Inflammatory macrophage treated with lipopolysaccharide for 1 hour (primary cell): ENCODE measurements around the gene DNTT.
"Not testable (repeated sequence)": the region's sequence is repeated elsewhere in the genome, so short reads cannot be mapped to it uniquely, and the experiment has no call there.

Source experiments
- DNase-seq, 2 donors: peaks; one replicate each; pipeline ENCODE4 v3.0.0-alpha.2; 2020 to 2022

The DNTT gene

DNA sequence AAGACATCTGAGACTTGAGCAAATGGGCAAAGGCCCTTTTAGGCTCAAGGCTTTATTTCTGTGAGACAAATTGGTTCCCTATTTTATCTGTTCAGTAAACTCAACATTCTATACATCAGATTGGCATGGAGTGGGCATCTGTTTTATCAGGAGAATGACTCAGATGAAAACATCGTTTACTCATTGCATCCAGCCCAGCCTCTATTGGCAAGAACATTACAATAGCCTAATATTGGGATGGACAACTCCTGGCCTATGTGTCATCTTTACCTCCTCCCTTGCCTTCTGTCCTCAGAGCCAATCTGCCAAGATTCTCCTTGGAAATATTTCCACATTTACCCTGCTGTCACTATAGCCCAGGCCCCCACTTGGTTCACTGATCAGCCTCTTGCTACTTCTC is 27.4 kb upstream of the DNTT start:
- DNase-seq: no peak

DNA sequence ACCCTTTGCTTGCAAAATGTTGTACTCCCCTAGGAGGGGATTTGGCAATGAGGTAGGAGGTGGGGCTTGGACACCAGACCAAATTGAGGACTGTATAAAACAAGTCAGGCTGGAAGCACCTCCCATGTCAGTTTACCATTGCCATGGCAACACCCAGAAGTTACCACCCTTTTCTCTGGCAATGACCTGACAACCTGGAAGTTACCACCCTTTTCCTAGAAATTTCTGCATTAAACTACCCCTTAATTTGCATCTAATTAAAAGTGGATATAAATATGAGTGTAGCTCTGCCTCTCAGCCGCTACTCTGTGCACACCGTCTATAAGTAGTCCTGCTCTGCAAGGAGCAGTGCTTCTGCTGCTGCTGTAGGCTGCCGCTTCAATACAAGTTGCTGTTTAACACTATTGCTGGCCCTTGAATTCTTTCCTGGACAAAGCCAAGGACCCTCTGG is 25.0 kb upstream of the DNTT start:
- DNase-seq: peak; percentile 55 to 59

DNA sequence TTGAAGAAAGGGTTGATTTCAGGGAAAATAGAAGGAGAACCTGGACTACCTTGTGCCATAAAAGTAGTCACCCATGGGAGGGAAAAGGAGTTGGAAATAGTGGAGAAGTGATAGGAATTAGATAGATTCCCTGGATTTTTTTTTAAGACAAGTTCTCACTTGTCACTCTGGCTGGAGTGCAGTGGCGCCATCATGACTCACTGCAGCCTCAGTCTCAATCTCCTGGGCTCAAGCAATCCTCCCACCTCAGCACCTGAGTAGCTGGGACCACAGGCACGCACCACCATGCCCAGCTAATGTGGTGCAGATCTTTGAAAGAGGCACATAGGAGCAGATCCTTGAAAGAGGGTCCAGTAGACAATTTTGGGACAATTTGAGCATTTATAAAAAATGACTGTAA is 23.4 kb upstream of the DNTT start:
- DNase-seq: no peak

DNA sequence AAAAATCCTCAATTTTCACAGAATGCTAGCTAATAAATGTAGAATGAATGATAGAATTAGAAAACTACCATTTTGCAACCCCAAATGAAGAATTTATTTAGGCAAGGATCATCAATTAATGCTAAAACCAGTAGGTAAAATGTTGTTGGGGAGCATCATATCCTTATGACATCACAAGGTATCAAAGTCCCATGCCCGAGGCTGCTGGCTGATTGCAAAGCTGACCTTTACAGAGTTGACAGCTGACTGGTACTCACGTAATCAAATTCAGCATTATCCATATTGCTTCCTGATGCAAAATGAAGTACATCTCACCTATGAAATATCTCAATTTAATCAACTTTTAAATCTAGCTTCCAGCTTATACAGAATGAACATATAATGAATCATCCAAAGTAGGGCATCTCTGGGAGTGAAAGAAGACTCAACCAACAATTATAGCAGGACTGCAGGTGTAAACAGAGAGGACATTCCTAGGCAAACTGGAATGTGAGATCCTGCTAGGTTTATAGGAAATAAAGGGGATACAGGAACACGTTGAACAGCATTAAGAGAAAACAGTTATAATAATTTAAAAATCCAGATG is 22.7 kb upstream of the DNTT start:
- no peak for DNase-seq

DNA sequence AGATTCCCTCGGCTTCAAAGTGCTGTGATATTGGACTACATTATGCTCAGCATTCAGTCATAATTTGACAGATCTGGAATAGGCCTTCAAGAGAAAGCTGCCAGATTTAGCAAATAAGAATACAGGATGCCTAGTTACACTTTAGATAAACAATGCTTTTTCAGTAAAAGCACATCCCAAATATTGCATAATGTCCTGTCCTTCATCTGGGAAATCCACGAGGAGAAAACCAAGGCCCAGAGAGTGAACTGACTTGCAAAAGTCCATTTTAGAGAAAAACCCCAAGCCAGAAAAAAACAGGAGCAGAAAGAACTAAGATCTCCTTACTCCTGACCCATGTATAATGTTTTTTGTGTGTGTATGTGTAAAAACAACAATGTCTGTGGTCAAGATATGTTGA is 20.9 kb upstream of the DNTT start:
- no peak for DNase-seq

DNA sequence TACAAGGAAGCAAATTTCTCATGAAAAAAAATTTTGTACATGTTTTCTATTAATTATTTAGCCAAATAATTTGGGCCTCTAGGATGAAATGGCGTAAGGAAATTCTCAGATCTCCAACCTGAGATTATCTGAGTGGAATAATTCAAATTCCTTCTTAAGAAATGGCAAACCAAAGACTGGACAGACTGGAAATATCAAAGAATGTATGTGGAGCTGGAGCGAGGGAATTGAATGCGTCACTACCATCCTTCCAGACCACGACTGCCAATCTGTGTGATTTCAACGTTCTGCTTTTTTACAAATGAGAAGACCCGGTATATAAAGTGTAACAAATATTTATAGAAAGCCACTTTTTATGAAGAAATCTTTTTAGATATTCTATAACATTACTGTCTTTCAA is 20.5 kb upstream of the DNTT start:
- no peak for DNase-seq

DNA sequence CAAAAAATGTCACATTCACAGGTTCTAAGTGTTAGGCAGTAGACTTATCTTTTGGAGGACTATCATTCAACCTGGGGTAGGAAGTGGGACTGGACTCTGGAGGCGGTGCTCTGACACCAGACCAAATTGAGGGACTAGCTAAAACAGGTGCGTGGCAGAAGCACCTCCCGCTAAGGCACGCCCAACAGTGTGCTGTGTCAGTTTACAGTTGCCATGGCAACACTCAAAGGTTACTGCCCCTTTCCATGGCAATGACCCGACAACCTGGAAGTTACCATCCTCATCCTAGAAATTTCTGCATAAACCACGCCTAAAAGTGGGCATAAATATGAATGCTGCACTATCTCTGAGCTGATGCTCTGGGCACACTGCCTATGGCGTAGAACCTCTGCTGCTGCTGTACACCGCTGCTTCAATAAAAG is 18.9 kb upstream of the DNTT start:
- no peak for DNase-seq

DNA sequence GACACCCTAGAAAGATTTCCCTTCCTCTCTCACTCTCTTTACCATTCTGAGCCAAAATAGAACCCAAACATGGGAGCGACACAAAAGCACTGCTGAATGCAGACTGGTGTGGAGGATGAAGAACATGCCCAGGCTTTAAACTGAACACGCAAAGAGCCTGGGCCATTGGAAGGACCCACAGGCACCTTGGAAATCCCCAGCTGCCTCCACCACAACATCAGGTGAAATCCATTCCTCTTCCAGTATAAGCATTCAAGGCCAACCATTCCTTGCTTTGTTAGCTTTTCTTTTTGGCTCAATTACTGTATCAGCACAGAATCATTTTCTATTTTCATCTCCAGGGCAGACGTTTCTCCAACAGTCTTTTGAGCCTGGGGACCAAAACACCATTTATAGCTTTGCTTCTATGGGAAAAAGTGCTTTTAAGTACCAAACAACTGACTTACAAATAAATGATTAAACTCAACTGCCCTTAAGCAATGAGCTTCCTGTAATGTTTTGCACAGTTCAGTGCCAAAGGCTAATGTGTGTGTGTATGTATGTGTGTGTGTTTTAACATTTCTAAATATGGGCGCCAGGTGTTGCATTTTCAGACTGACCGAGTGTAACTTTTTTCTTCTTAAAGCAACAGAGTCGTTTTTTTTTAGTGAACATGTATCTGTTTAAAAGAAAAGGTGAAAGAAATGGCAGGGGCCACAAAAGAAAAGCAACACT is 16.7 kb upstream of the DNTT start:
- no peak for DNase-seq

DNA sequence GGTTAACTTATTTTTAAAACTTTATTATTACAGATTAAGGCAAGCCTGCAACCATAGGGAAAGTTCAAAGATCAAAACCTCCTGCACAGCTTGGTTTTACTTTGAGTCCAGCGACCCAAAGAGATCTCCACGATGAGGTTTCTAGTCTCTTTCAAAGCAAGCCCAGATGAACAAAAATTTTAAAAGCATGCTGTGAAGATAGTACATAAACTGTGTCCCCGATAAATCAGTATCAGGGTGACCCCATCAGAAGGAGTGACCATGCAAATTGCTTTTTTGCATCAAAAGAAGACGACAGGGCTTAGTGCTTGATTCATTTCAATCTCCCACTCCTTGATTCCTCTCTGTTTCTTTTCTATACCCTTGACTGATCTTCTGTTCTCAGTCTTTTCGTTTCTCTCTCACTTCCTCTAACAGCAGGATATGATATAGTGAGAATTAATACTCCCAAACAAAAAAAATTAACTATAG is 16.0 kb upstream of the DNTT start:
- DNase-seq: no peak

DNA sequence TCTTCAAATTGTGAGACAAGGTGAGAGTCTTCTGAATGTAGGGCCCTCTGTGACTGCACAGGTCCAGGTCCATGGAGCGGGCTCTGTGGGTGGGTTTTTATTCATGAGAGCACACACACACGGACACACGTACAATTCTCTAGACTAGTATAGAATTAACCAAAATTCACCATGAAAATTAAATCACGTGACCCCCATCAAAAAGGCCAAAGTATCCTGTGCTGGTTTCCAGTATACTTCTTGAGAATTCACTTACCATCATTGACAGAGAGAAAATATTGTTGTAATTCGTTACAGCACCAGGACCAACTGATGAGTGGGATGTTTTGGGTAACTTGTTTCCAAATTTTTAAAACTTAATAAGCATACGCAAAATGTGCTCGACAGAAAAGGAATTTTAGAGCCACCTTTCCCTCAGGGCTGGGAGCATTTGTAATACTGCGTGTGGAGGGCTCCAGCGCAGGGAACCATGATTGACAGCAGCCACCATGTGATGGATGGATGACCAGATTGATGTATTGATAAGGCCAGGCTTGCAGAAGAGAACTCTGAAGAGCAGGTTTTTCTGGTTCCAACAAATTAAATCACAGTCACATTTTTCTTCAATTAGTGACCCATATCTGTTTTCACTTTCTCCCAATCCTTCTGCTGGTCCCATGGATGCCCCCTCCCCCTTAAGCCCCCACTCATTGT is 14.9 kb upstream of the DNTT start:
- DNase-seq: no peak

DNA sequence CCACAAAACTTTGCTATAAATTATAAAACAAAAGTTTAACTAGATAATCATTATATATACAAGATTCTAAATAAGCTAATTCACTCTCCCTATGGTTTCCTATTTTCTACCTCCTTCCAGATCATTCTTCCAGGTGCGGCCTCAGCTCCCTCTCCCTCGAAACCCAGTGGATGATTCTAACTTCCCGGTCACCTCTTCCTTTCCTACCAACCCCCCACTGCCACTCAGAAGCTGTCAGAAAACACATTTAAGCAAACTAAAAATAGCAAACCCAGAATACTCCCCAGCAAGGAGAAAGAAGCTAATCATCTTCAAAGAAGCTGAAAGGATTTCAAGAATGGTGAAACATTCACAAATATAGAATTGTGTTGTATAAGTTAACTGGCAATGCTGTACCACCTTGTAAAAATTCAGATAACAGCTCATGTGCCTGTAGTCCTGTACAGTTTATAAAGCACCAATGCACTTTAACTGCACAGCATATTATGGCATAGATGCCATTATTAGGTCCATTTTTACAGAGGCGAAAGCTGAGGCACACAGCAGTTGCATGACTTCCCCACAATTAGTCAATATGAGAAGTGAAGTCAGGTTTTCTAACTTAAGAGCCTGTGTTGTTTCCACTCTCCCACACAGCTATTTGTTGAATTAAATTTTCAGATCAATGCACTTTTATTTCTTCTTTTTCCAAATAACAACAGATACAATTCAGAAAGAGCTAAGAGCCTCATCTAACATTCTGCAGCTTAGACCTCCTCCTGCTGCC is 13.7 kb upstream of the DNTT start:
- DNase-seq: peak; percentile 41 to 44

DNA sequence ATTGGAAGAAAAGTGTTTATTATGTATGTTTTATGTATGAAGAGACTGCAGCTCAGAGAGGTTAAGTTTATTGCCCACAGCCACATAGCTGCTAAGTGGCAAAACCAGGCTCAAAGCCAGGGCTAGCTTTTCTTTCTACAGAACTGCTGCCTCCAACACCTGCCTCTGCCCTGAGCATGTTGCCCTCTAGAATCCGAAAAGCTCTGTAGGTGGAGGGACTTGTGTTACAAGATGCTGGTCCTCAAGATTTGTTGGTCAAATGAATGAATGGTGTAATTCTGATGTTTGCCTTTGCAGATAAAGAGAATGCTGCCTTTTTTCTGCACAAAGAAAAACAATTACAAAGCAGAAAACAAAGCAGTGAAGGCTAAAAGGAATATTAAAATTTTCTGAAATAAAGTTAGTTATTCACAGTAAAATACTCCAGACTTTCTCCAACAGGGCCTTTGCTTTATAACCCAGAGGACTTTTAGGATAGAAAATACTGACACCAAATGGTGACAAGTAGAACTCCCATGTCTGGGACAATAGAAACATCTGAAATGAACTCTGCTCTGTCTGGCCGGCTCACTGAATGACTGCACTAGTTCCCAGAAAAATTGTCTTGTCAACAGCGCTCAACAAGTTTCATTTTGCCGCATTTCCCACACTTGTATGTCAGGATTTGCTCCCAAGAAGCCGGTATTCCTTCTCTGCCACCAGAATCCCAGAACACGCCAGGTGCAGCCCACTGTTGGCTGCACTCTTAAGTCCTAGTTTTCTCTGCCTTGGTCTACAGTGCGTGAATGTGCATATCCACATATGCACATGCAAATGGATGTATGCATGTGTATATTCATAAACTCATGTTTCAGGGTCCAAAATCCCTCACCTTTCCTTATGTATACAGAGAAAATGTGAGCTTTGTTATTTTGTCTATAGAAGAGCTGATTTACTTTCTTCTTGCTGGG is 11.0 kb upstream of the DNTT start:
- DNase-seq: peak; percentile 57 to 69

DNA sequence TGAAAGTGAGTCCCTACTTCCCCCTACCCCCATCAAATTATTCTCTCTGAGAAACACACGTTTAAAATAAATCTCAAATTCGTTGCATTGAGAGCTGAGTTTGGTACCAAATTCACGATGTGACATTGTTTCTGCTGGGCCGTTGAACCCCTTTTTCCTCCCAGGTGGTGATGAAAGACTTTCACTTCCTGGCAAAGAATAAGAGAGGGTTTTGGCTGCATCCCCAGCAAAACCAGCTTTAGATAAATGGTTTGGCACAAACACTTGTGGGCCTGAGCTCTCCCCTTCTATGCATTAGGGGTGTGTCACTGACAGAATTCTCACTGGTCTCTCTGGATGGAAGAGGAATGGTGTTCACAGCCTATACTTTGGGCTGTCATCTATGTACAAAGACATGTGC is 8.8 kb upstream of the DNTT start:
- DNase-seq: no peak

DNA sequence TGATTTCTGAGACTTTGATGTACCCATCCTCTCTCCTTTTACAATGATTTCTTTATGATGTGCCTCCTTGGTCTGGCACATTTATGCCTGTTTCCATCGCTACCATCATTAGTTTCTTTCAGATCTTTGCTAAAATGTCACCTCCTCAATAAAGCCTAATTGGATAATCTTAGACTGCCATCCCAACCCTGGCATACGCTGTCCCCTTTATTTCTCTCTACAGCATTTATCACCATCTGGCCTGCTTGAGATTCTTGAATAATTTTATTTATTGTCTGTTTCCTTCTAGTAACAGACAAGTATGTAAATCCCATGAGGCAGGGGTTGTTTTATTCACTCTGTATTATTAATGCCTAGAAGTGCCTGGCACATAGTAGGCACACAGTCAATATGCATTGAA is 6.7 kb upstream of the DNTT start:
- no peak for DNase-seq

DNA sequence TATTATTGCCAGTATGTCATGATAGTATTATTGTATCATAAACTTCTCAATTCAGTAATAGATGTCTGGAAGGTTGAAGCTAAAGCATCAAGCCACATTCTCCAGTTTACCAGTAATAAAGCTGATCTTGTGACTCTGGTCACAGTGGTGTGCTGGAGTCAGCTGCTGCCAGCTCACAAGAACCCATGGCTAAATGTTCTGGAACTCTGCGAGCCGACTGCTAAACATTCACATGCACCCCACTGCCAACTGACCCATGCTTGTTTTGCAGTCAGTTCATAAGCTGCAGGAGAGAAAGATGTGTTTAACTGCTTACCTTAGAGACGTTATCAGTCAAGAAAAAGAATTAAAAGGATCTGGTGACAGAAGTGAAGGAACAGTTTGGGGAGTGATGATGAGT is 5.9 kb upstream of the DNTT start:
- DNase-seq: no peak

DNA sequence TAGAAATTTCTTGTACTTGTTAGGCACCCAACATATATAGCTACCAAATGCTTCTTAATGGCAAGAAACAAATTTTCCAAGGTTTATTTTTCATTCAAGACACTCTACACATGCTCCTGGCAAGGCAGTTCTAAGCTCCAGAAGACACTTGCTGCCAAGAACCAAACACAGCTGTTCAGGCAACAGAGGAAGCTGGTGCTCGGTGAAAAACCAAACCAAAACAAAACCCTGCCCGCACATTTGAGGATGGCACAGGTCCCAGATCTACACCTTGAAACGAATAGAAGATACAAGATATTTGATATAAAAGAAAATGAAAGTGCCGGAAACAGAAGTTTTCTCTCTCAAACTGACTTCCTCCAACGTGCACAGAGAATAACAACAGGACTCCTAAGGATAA is 4.9 kb upstream of the DNTT start:
- no peak for DNase-seq

DNA sequence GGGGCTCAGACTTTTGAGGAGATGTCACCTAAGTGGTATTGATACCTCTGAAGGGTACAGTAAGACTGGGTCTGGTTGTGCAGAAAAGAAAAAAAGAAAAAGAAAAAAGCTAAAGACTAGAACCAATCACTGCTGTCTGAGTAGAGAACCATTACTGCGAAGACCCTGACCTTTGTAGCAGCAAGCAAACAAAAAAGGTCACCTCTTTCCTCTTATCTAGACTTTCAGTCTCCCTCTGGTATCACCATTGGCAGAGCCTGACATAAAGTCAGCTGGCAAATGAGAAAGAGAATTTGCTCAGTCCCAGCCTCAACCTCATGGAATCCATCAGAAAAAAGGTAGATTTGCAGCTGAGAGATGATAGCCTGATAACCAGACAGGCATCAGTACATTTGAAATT is 2.6 kb upstream of the DNTT start:
- DNase-seq: no peak

DNA sequence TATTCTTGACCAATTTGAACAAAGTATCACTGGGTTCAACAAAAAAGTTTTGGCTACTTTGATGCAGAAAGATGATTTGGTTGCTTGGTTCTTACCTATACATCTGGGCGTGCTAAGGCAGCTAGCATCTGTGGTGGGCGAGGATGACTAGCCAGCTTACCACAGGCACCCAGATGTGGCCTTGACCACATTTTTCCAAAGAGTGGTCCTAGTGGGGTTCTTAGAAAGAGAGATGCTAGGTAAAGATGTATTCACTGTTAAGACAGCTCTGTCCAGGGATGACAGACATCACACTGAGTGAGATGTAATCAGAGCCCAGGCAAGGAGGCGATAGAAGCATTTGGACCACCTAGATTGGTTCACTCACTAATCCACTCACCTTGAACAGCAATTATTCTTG is 785 bp downstream of the DNTT start:
- DNase-seq: no peak

DNA sequence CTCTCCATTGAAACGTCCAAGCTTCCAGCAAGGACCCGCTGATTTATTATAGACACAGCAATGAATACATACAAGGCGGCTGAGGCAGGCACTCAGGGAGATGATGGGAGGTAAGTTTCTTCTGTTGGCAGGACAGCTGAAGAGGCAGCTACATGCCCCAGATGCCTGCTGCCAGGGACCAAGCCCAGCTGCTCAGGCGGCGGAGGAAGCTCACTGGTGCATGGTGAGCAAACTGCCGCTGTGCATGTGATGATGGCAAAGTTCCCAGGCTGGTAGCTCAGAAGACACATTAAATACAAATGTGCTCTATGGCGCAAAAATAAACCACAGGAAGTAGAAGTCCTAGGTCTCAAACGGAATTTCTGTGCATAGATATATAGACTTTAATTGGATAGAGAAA is 2.3 kb downstream of the DNTT start:
- peak; percentile 22 to 33 for DNase-seq

DNA sequence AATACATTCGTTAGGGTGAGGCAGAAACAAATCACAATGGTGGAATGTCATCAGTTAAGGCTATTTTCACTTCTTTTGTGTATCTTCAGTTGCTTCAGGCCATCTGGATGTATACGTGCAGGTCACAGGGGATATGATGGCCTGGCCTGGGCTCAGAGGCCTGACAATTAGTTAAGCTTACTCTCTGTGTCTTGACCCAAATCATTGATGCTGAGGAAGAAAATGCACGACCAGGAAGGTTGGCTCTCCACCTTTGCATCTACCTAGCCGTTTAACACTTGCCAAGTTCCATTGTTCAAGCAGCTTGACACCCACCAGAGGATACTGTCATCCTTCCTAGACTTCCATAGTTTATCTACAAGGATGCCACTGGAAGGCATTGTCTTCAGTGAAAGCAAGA is 4.6 kb downstream of the DNTT start:
- DNase-seq: not testable (repeated sequence)

DNA sequence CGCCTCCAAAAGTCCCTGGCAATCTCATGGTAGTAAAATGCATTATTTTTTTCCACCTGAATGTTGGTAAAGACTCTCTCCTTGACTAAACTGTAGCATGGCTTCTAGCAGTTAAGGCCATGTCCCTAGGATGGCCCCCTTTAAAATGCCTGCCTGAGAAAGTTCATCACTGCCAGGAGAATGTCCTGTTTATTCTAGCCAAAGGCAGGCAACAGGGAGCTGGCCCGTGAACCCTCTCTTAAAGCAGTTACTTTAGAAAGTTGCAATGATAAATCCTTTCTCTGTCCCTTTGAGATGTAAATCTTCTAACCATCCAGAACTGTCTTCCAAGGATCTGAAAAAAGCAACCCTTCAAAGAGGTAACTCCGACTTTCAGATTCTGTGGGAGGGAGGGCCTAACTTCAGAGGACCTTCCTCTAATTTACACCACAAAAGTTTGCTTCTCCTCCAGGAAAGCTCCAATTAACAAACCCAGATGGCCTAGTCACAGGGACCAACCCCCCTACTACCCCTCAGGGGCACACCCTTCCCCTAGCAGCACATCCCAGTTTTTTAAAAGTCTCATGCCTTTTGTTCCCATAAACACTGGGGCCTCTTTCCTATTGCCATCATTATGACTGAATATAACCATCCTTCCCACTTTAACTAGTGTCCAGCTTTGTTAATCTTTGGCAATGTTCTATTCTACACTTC is 5.5 kb downstream of the DNTT start:
- no peak for DNase-seq

DNA sequence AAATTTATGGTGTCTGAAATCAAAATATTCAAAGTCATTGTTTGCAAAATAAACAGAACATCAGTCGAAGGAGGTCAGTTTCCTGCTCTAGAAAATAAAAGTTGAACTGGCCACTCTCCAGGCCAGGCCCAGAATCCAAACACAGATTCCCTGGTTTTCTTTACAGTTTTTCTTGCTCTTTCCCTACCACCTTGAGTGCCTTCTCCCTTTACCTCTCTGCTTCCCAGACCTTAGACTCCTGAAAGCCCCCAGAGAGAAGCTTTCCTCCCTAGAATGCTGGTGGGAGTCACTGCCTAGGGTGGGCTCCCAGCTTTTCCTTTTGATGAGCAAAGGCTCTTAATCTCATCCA is 6.1 kb downstream of the DNTT start:
- DNase-seq: no peak
